Activated CD8-positive, alpha-beta T cell treated with anti-CD3 and anti-CD28 coated beads for 36 hours (primary cell): ENCODE results near the gene TGM1. TPM values are rescaled to one million over a fixed set of nuclear protein-coding genes. Genes with fewer than 3 reads are reported as not detected.
A peak's percentile ranks its signal among the peaks of the same experiment; 100 is the strongest.

Experiments
- ATAC-seq: fragments of 200-7000 bp; cut with Tn5 transposase; one replicate; pipeline ENCODE4 v1.10.0; 2021; ENCODE audit warnings: mild to moderate bottlenecking, moderate library complexity
- CTCF ChIA-PET: fragments of 350-600 bp; sonication (Branson Sonifier 250); formaldehyde crosslinking; loops from one replicate; lab custom pipeline; 2021; ENCODE audit warnings: antibody characterized with exemption; lab: Charles Lee
- POLR2A ChIA-PET: fragments of 350-600 bp; sonication (Branson Sonifier 250); formaldehyde crosslinking; loops from one replicate; lab custom pipeline; 2021; ENCODE audit warnings: antibody characterized with exemption; lab: Charles Lee
- DNase-seq: peaks from one replicate; pipeline ENCODE4 v3.0.0-alpha.2; 2020
- H3K27ac Mint-ChIP-seq: one replicate; pipeline ENCODE4 v1.8.0; 2021; ENCODE audit warnings: mild to moderate bottlenecking, mixed read lengths
- H3K27me3 Mint-ChIP-seq: one replicate; pipeline ENCODE4 v1.8.0; 2021; ENCODE audit warnings: mixed read lengths
- H3K36me3 Mint-ChIP-seq: one replicate; pipeline ENCODE4 v1.8.0; 2021; ENCODE audit warnings: low read depth, mixed read lengths
- H3K4me1 Mint-ChIP-seq: one replicate; pipeline ENCODE4 v1.8.0; 2021; ENCODE audit warnings: low read depth, mixed read lengths
- H3K4me3 Mint-ChIP-seq: one replicate; pipeline ENCODE4 v1.8.0; 2021; ENCODE audit warnings: mild to moderate bottlenecking, moderate library complexity, mixed read lengths
- H3K9me3 Mint-ChIP-seq: one replicate; pipeline ENCODE4 v1.8.0; 2021; ENCODE audit warnings: mixed read lengths
- intact Hi-C: fragments of 100-400 bp; cut with micrococcal nuclease; formaldehyde crosslinking; loops from one replicate; pipeline ENCODE4 v1.10.0; 2022
- total RNA-seq, 2 experiments: library from RNA; stranded (reverse); gene quantifications; one replicate each; pipeline ENCODE4 v1.2.3, GENCODE V29; 2021
- TF ChIP-seq, protein P1 (sequence below): fragments of 200-600 bp; IDR thresholded peaks from one replicate; pipeline ENCODE4 v1.8.0; 2022; ENCODE audit warnings: antibody characterized with exemption, mild to moderate bottlenecking

Gene TGM1
- total RNA-seq, 2 experiments from 2014 or later: 3.0 to 3.1 TPM

GRCh38 chr14:24211311-24211710 is 51.7 kb downstream of the TGM1 start:
- Mint-ChIP-seq H3K9me3 (no peaks in the 10 kb centered on the region), H3K4me1 (peaks cover 56% of the 10 kb centered on the region), H3K27ac (peak overlapping the region; percentile 98), H3K27me3 (no peaks in the 10 kb centered on the region), H3K36me3 (peaks cover 64% of the 10 kb centered on the region), H3K4me3 (peak overlapping the region; percentile 97)
- POLR2A ChIA-PET: interaction anchor here (0.6 to 8.5 kb wide), 4 partner anchors 16 to 65 kb away, joined by 3 to 58 read pairs (median 4); partner anchors contain the start of genes PSME2, TINF2 and TM9SF1
- no peak for DNase-seq
- no peak for ATAC-seq
- intact Hi-C loops: no loop called here
- CTCF ChIA-PET: interaction anchor here (1.2 to 4.7 kb wide), 3 partner anchors 10 to 96 kb away, joined by 3 to 24 read pairs (median 3); partner anchors contain the start of genes CIDEB and TINF2
- TF ChIP-seq, protein P1, sequence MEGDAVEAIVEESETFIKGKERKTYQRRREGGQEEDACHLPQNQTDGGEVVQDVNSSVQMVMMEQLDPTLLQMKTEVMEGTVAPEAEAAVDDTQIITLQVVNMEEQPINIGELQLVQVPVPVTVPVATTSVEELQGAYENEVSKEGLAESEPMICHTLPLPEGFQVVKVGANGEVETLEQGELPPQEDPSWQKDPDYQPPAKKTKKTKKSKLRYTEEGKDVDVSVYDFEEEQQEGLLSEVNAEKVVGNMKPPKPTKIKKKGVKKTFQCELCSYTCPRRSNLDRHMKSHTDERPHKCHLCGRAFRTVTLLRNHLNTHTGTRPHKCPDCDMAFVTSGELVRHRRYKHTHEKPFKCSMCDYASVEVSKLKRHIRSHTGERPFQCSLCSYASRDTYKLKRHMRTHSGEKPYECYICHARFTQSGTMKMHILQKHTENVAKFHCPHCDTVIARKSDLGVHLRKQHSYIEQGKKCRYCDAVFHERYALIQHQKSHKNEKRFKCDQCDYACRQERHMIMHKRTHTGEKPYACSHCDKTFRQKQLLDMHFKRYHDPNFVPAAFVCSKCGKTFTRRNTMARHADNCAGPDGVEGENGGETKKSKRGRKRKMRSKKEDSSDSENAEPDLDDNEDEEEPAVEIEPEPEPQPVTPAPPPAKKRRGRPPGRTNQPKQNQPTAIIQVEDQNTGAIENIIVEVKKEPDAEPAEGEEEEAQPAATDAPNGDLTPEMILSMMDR: no peak

DNA sequence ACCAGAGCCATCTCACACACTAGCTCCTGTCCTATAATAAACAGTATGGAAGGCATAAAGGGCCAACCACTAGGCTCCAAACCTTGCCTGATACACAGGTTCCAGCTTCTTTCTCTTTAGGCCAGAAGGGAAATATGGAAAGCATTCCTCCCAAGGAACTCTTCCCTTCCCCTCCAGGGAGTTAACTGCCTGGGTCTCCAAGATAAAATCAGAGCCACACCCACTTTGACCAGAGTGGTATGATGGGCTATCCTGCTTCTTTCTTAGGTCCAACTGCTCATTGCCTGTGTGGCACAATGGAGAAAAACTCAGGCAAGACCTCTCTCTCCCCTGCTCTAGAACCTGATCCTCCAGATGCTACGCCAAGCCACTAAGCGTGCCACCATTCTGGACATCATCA is 55.4 kb downstream of the TGM1 start:
- intact Hi-C loops: no loop called here
- ChIA-PET POLR2A (interaction anchor here (1.0 to 8.5 kb wide), 5 partner anchors 8 to 52 kb away, joined by 3 to 58 read pairs (median 5); partner anchors contain the start of genes MDP1 and TM9SF1), CTCF (interaction anchor here (1.6 kb wide), 1 partner anchor 101 kb away, joined by 5 read pairs; no protein-coding TSS in a partner anchor)
- H3K36me3 Mint-ChIP-seq: peaks cover 73% of the 10 kb centered on the region
- H3K27ac Mint-ChIP-seq: peak overlapping the region; percentile 60
- TF ChIP-seq, protein P1: no peak
- no peaks in the 10 kb centered on the region for H3K27me3 Mint-ChIP-seq
- ATAC-seq (no peak), DNase-seq (no peak)
- H3K9me3 Mint-ChIP-seq: peaks cover 5% of the 10 kb centered on the region
- peaks cover 50% of the 10 kb centered on the region for H3K4me1 Mint-ChIP-seq
- H3K4me3 Mint-ChIP-seq: no peak overlapping the region

DNA sequence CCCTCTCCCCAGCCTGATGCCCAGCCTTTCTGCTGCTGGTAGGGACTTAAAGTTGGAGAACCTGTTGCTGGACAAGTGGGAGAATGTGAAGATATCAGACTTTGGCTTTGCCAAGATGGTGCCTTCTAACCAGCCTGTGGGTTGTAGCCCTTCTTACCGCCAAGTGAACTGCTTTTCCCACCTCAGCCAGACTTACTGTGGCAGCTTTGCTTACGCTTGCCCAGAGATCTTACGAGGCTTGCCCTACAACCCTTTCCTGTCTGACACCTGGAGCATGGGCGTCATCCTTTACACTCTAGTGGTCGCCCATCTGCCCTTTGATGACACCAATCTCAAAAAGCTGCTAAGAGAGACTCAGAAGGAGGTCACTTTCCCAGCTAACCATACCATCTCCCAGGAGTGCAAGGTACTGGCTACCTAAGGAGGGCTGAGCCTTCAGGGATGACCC is 55.8 kb downstream of the TGM1 start:
- H3K27ac Mint-ChIP-seq: peak overlapping the region; percentile 60
- TF ChIP-seq, protein P1: no peak
- peaks cover 8% of the 10 kb centered on the region for H3K9me3 Mint-ChIP-seq
- no peak for DNase-seq
- ATAC-seq: peak; percentile 30
- H3K4me3 Mint-ChIP-seq: no peak overlapping the region
- H3K27me3 Mint-ChIP-seq: no peaks in the 10 kb centered on the region
- intact Hi-C loops: no loop called here
- ChIA-PET CTCF (interaction anchor here (1.6 kb wide), 1 partner anchor 101 kb away, joined by 5 read pairs; no protein-coding TSS in a partner anchor), POLR2A (interaction anchor here (0.8 to 8.5 kb wide), 6 partner anchors 9 to 51 kb away, joined by 3 to 58 read pairs (median 4); partner anchors contain the start of genes MDP1 and TM9SF1)
- peaks cover 76% of the 10 kb centered on the region for H3K36me3 Mint-ChIP-seq
- H3K4me1 Mint-ChIP-seq: peaks cover 50% of the 10 kb centered on the region

DNA sequence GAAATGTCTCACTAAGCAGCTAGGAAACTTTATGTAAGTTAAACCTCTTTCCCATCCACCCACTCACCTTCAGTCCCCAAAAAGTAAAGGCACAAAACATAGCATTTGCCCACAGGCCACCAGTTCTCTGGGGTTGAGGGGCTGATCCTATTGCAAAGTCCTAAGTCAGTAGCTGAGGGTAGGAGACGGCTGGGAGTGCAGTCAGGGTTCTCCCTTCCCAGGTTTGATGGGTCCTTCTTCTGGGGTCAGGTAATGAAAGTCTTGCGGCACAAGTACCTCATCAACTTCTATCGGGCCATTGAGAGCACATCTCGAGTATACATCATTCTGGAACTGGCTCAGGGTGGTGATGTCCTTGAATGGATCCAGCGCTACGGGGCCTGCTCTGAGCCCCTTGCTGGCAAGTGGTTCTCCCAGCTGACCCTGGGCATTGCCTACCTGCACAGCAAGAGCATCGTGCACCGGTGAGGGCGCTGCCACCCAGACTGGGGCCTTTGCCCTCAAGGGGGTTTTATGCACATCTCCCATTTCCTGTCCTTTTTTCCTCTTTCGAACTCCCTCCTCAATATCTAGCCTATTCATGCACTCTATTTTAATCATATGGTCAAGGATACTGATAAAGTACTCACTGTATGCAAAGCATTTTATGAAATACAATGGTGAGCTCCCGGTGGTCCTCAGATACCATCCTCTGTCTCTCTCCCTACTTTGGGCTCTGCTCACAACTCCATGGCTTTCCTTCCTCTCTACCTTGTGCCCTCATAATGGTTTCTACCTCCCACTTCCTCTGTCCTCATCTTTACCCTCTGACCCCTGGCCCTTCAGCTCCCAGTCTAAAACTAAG is 56.5 kb downstream of the TGM1 start:
- DNase-seq (no peak), ATAC-seq (no peak)
- Mint-ChIP-seq H3K36me3 (peaks cover 76% of the 10 kb centered on the region), H3K27me3 (no peaks in the 10 kb centered on the region), H3K9me3 (peaks cover 11% of the 10 kb centered on the region), H3K27ac (peak overlapping the region; percentile 60), H3K4me3 (no peak overlapping the region), H3K4me1 (peaks cover 45% of the 10 kb centered on the region)
- ChIA-PET CTCF (interaction anchor here (1.3 to 1.6 kb wide), 2 partner anchors 101 to 102 kb away, joined by 3 to 5 read pairs; no protein-coding TSS in a partner anchor), POLR2A (interaction anchor here (0.8 to 8.5 kb wide), 8 partner anchors 10 to 51 kb away, joined by 3 to 58 read pairs (median 5); partner anchors contain the start of genes IRF9, MDP1 and TM9SF1)
- TF ChIP-seq, protein P1: no peak
- intact Hi-C loops: no loop called here
